Adrenal gland (tissue), 5 donors: ENCODE measurements around the gene LRCH1.

Experiments
- CTCF ChIP-seq, 6 experiments: fragments of 450-650 bp in 4 of 6; fragments of 200-600 bp in 2 of 6; sonication (generic) in 1 of 6; IDR thresholded peaks; 1 replicate in 5 of 6; 2 replicates in 1 of 6; pipeline versions ENCODE4 v1.5.1 to v1.8.0; 2016 to 2021; ENCODE audit warnings: antibody characterized with exemption in 6 of 6, mild to moderate bottlenecking in 2 of 6, moderate library complexity in 1 of 6
- POLR2A ChIP-seq, 2 donors: fragments of 450-650 bp; IDR thresholded peaks; one replicate each; pipeline ENCODE4 v1.6.1; 2017; ENCODE audit warnings: antibody characterized with exemption in 2 of 2, mild to moderate bottlenecking in 2 of 2, moderate library complexity in 1 of 2
- donor health status: DM: no; HTN: no; CAD: no.

- TF ChIP-seq CTCF (IDR thresholded peaks at IDR 0.05) (no peak), POLR2A (IDR thresholded peaks at IDR 0.05) (no peak)
These were observed 52.3 kb downstream of the LRCH1 start for GRCh38 chr13:46605076-46605824.
